ENCODE measurements around the gene ADIPOR1.

Gene ADIPOR1

DNA sequence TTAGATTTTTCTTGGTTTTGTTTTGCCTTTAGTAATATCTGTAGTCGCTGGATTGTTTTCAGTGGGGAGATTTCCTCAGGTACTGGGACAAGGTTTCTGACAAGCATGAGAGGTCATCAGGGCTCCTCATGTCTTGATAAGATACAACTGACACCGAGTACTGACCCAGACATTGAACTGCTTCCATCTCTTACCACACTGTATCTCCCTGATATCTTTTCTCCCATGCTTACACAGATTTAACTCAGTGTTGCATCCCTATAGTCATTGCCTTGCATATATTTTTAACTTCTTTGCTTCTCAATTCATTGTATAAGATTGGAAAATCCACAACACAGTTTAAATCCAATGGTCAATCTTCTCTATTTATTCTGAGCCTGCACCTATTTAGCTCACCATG lies 21.3 kb upstream of the ADIPOR1 start:
- TF ChIP-seq SIN3A (IDR thresholded peaks at IDR 0.05; ENCODE audit: borderline replicate concordance, insufficient read depth, low read length), result no peak
- TF ChIP-seq POLR2AphosphoS5 (IDR thresholded peaks at IDR 0.05; ENCODE audit: low read depth, low read length), result no peak
- no peak for TF ChIP-seq TAF1 (IDR thresholded peaks at IDR 0.05; ENCODE audit: borderline replicate concordance, insufficient read depth, low read length)
- TF ChIP-seq, protein P1, sequence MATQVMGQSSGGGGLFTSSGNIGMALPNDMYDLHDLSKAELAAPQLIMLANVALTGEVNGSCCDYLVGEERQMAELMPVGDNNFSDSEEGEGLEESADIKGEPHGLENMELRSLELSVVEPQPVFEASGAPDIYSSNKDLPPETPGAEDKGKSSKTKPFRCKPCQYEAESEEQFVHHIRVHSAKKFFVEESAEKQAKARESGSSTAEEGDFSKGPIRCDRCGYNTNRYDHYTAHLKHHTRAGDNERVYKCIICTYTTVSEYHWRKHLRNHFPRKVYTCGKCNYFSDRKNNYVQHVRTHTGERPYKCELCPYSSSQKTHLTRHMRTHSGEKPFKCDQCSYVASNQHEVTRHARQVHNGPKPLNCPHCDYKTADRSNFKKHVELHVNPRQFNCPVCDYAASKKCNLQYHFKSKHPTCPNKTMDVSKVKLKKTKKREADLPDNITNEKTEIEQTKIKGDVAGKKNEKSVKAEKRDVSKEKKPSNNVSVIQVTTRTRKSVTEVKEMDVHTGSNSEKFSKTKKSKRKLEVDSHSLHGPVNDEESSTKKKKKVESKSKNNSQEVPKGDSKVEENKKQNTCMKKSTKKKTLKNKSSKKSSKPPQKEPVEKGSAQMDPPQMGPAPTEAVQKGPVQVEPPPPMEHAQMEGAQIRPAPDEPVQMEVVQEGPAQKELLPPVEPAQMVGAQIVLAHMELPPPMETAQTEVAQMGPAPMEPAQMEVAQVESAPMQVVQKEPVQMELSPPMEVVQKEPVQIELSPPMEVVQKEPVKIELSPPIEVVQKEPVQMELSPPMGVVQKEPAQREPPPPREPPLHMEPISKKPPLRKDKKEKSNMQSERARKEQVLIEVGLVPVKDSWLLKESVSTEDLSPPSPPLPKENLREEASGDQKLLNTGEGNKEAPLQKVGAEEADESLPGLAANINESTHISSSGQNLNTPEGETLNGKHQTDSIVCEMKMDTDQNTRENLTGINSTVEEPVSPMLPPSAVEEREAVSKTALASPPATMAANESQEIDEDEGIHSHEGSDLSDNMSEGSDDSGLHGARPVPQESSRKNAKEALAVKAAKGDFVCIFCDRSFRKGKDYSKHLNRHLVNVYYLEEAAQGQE (IDR thresholded peaks at IDR 0.05; ENCODE audit: insufficient read depth in 1 of 2, low read depth in 2 of 2, low read length in 2 of 2), result no peak
- TF ChIP-seq FOXP2 (optimal IDR thresholded peaks at IDR 0.05; ENCODE audit: borderline replicate concordance, extremely low read depth, extremely low read length, insufficient read depth), result no peak

DNA sequence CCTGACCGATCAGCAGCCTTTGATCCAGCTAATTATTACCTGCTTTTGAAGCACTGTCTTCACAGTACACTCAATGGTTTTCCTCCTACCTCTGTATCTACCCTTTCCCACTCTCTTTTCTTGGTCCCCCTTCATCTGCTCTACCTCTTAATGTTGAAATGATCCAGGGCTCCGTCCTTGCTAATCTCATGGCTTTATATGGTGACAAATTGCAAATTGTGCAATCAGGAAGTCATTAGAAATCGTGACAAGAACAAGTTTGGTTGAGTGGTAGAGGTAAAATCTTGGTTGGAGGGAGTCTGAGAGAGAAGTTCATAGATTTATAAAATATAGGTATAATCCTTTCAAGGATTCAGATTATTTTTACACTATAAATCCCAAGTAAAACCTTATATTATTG lies 18.5 kb upstream of the ADIPOR1 start:
- TF ChIP-seq FOXP2 (optimal IDR thresholded peaks at IDR 0.05; ENCODE audit: borderline replicate concordance, extremely low read depth, extremely low read length, insufficient read depth), result no peak
- TF ChIP-seq SIN3A (IDR thresholded peaks at IDR 0.05; ENCODE audit: borderline replicate concordance, insufficient read depth, low read length), result no peak
- TF ChIP-seq TAF1 (IDR thresholded peaks at IDR 0.05; ENCODE audit: borderline replicate concordance, insufficient read depth, low read length), result no peak
- TF ChIP-seq, protein P1 (IDR thresholded peaks at IDR 0.05; ENCODE audit: insufficient read depth in 1 of 2, low read depth in 2 of 2, low read length in 2 of 2), result no peak
- TF ChIP-seq POLR2AphosphoS5 (IDR thresholded peaks at IDR 0.05; ENCODE audit: low read depth, low read length), result no peak

DNA sequence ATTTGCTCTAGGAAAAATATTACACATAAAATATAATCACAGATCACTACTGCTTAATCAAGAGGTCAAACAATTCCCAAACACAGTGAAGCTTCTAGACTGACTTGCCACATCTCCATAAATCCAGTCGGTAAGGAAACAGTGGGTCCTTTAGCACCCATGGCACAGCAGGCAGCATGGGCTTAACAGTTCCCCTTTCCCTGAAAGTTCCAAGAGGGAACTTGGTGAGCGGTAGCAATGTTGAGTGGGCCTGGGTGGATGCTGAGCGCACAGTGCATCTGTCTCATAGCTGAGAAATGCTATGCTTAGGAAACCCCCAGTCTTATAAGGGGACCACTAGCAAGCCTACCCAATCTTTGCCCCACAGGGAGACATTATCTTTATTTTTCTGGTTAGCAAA lies 16.7 kb upstream of the ADIPOR1 start:
- no peak for TF ChIP-seq TAF1 (IDR thresholded peaks at IDR 0.05; ENCODE audit: borderline replicate concordance, insufficient read depth, low read length)
- no peak for TF ChIP-seq FOXP2 (optimal IDR thresholded peaks at IDR 0.05; ENCODE audit: borderline replicate concordance, extremely low read depth, extremely low read length, insufficient read depth)
- TF ChIP-seq SIN3A (IDR thresholded peaks at IDR 0.05; ENCODE audit: borderline replicate concordance, insufficient read depth, low read length), result no peak
- TF ChIP-seq POLR2AphosphoS5 (IDR thresholded peaks at IDR 0.05; ENCODE audit: low read depth, low read length), result no peak
- TF ChIP-seq, protein P1 (IDR thresholded peaks at IDR 0.05; ENCODE audit: insufficient read depth in 1 of 2, low read depth in 2 of 2, low read length in 2 of 2), result no peak

DNA sequence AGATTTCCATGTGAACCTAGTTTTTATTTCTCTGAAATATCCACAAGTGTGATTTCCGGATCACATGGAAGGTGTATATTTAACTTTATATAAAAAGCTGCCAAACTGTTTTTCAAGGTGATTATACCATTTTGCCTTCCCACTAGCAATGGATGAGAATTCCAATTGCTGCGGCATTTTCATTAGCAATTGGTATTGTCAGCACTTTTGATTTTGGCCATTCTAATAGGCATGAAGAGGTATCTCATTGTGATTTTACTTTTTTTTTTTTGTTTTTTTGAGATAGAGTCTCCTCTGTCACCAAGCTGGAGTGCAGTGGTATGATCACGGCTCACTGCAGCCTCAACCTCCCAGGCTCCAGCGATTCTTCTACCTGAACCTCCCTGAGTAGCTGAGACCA lies 13.9 kb upstream of the ADIPOR1 start:
- no peak for TF ChIP-seq TAF1 (IDR thresholded peaks at IDR 0.05; ENCODE audit: borderline replicate concordance, insufficient read depth, low read length)
- TF ChIP-seq POLR2AphosphoS5 (IDR thresholded peaks at IDR 0.05; ENCODE audit: low read depth, low read length), result no peak
- TF ChIP-seq SIN3A (IDR thresholded peaks at IDR 0.05; ENCODE audit: borderline replicate concordance, insufficient read depth, low read length), result no peak
- TF ChIP-seq, protein P1 (IDR thresholded peaks at IDR 0.05; ENCODE audit: insufficient read depth in 1 of 2, low read depth in 2 of 2, low read length in 2 of 2), result no peak
- no peak for TF ChIP-seq FOXP2 (optimal IDR thresholded peaks at IDR 0.05; ENCODE audit: borderline replicate concordance, extremely low read depth, extremely low read length, insufficient read depth)

DNA sequence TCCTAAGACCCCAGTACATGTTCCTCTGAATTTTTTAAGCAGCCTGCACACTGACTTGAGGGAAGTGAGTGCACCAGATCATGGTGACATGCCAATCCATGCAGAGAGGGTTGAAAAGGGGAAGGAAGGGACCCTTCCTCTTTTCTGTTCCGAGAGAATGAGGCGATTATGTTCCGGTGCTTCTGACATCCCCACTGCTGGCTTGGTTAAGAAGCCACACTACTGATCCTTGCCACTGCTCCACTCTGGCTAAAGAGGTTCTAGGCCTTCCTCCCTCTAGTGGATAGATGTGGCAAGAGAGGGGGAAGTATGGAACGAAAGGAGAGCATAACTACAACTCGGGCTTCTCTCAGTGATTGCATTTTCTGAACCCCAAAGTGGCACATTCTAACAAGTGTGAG lies 10.8 kb upstream of the ADIPOR1 start:
- TF ChIP-seq TAF1 (IDR thresholded peaks at IDR 0.05; ENCODE audit: borderline replicate concordance, insufficient read depth, low read length) (no peak), FOXP2 (optimal IDR thresholded peaks at IDR 0.05; ENCODE audit: borderline replicate concordance, extremely low read depth, extremely low read length, insufficient read depth) (no peak), POLR2AphosphoS5 (IDR thresholded peaks at IDR 0.05; ENCODE audit: low read depth, low read length) (no peak), SIN3A (IDR thresholded peaks at IDR 0.05; ENCODE audit: borderline replicate concordance, insufficient read depth, low read length) (no peak)
- TF ChIP-seq, protein P1 (IDR thresholded peaks at IDR 0.05; ENCODE audit: insufficient read depth in 1 of 2, low read depth in 2 of 2, low read length in 2 of 2), result no peak

Data from PFSK-1 (cell line).